Activated CD4-positive, alpha-beta T cell treated with anti-CD3 and anti-CD28 coated beads for 36 hours (primary cell): ENCODE data around the gene GGCX. TPM values are rescaled to one million over a fixed set of nuclear protein-coding genes. Genes with fewer than 3 reads are reported as not detected.
"Not testable (repeated sequence)": the region's sequence is repeated elsewhere in the genome, so short reads cannot be mapped to it uniquely, and the experiment has no call there.

ENCODE experiments used
- ATAC-seq: fragments of 200-7000 bp; cut with Tn5 transposase; one replicate; pipeline ENCODE4 v1.10.0; 2021; ENCODE audit warnings: mild to moderate bottlenecking, moderate library complexity
- CTCF ChIA-PET: fragments of 350-600 bp; sonication (Branson Sonifier 250); formaldehyde crosslinking; loops from one replicate; lab custom pipeline; 2021; ENCODE audit warnings: antibody characterized with exemption; lab: Charles Lee
- POLR2A ChIA-PET: fragments of 350-600 bp; sonication (Branson Sonifier 250); formaldehyde crosslinking; loops from one replicate; lab custom pipeline; 2021; ENCODE audit warnings: antibody characterized with exemption, inconsistent platforms; lab: Charles Lee
- DNase-seq: peaks from one replicate; pipeline ENCODE4 v3.0.0-alpha.2; 2020
- H3K27ac Mint-ChIP-seq: one replicate; pipeline ENCODE4 v1.8.0; 2021; ENCODE audit warnings: mixed read lengths
- H3K27me3 Mint-ChIP-seq: one replicate; pipeline ENCODE4 v1.8.0; 2021; ENCODE audit warnings: mixed read lengths
- H3K36me3 Mint-ChIP-seq: one replicate; pipeline ENCODE4 v1.8.0; 2021; ENCODE audit warnings: low read depth, mixed read lengths
- H3K4me1 Mint-ChIP-seq: one replicate; pipeline ENCODE4 v1.8.0; 2021; ENCODE audit warnings: mixed read lengths
- H3K4me3 Mint-ChIP-seq: one replicate; pipeline ENCODE4 v1.8.0; 2021; ENCODE audit warnings: mild to moderate bottlenecking, moderate library complexity, mixed read lengths
- H3K9me3 Mint-ChIP-seq: one replicate; pipeline ENCODE4 v1.8.0; 2021; ENCODE audit warnings: low read depth, mixed read lengths
- intact Hi-C, 2 experiments: fragments of 100-400 bp; cut with DNase I in 1 of 2; cut with micrococcal nuclease in 1 of 2; formaldehyde crosslinking; loops; one replicate each; pipeline versions ENCODE4 v1.14.2 to v1.15.1; 2022 to 2024; cut with DNase I, micrococcal nuclease
- total RNA-seq, 2 experiments: library from RNA; stranded (reverse); gene quantifications; one replicate each; pipeline ENCODE4 v1.2.3, GENCODE V29; 2021

GGCX gene
- total RNA-seq, 2 experiments from 2014 or later = 20.1 to 22.2 TPM

- CTCF ChIA-PET = interaction anchor here (0.6 to 10.6 kb wide), 18 partner anchors 9 to 250 kb away, joined by 3 to 205 read pairs (median 5); partner anchors contain the start of genes ELMOD3, GGCX, MAT2A and RETSAT
- no peak overlapping the region for H3K27ac Mint-ChIP-seq
- ATAC-seq = no peak
- H3K4me1 Mint-ChIP-seq = peaks cover 2% of the 10 kb centered on the region
- no peaks in the 10 kb centered on the region for H3K9me3 Mint-ChIP-seq
- POLR2A ChIA-PET = interaction anchor here (1.0 to 3.1 kb wide), 6 partner anchors 10 to 196 kb away, joined by 3 to 19 read pairs (median 18); partner anchors contain the start of genes ELMOD3, GGCX, MAT2A and RETSAT
- peaks cover 43% of the 10 kb centered on the region for H3K36me3 Mint-ChIP-seq
- no peaks in the 10 kb centered on the region for H3K27me3 Mint-ChIP-seq
- H3K4me3 Mint-ChIP-seq = no peak overlapping the region
- no peak for DNase-seq
- intact Hi-C loops = loop anchor here in 1 of 2 experiments (5.0 kb wide), 1 partner anchor 223 kb away; the partner anchor contains the start of gene TGOLN2
These were observed 10.8 kb downstream of the GGCX start for GRCh38 chr2:85550486-85550885.

- Mint-ChIP-seq H3K4me3 (no peak overlapping the region), H3K36me3 (peaks cover 45% of the 10 kb centered on the region), H3K27ac (no peak overlapping the region), H3K9me3 (no peaks in the 10 kb centered on the region), H3K27me3 (no peaks in the 10 kb centered on the region), H3K4me1 (no peaks in the 10 kb centered on the region)
- DNase-seq (no peak), ATAC-seq (no peak)
- intact Hi-C loops = loop anchor here in 1 of 2 experiments (5.0 kb wide), 1 partner anchor 223 kb away; the partner anchor contains the start of gene TGOLN2
- ChIA-PET POLR2A (interaction anchor here (0.7 to 3.1 kb wide), 6 partner anchors 9 to 131 kb away, joined by 3 to 19 read pairs (median 18); partner anchors contain the start of genes GGCX, MAT2A and SH2D6), CTCF (interaction anchor here (0.6 to 10.6 kb wide), 12 partner anchors 9 to 250 kb away, joined by 3 to 205 read pairs (median 5); partner anchors contain the start of genes GGCX, MAT2A, SH2D6 and VAMP5)
These were observed 11.5 kb downstream of the GGCX start for GRCh38 chr2:85549826-85550225.

GRCh38 chr2:85549095-85549494, 12.2 kb downstream of the GGCX start:
- intact Hi-C loops = no loop called here
- CTCF ChIA-PET = interaction anchor here (0.6 to 10.6 kb wide), 12 partner anchors 9 to 240 kb away, joined by 3 to 205 read pairs (median 4); partner anchors contain the start of genes ELMOD3, GGCX, MAT2A and RETSAT
- DNase-seq = no peak
- Mint-ChIP-seq H3K27me3 (no peaks in the 10 kb centered on the region), H3K4me1 (no peaks in the 10 kb centered on the region), H3K9me3 (no peaks in the 10 kb centered on the region), H3K4me3 (no peak overlapping the region), H3K36me3 (peaks cover 48% of the 10 kb centered on the region), H3K27ac (no peak overlapping the region)
- POLR2A ChIA-PET = interaction anchor here (0.8 to 1.4 kb wide), 4 partner anchors 11 to 195 kb away, joined by 3 to 4 read pairs (median 4); partner anchors contain the start of genes ELMOD3, RETSAT and VAMP8
- no peak for ATAC-seq

- ChIA-PET CTCF (interaction anchor here (0.6 to 10.6 kb wide), 12 partner anchors 9 to 239 kb away, joined by 3 to 205 read pairs (median 4); partner anchors contain the start of genes ELMOD3, GGCX, MAT2A and RETSAT), POLR2A (interaction anchor here (0.8 to 1.9 kb wide), 5 partner anchors 9 to 194 kb away, joined by 3 to 11 read pairs (median 4); partner anchors contain the start of genes ELMOD3, MAT2A, RETSAT and VAMP8)
- Mint-ChIP-seq H3K4me3 (no peak overlapping the region), H3K36me3 (peaks cover 51% of the 10 kb centered on the region), H3K27me3 (no peaks in the 10 kb centered on the region), H3K9me3 (no peaks in the 10 kb centered on the region), H3K4me1 (no peaks in the 10 kb centered on the region), H3K27ac (no peak overlapping the region)
- DNase-seq (no peak), ATAC-seq (no peak)
- intact Hi-C loops = loop anchor here in 1 of 2 experiments (1.0 kb wide), 1 partner anchor 8 kb away; no protein-coding TSS in a partner anchor
These were observed 12.7 kb downstream of the GGCX start for GRCh38 chr2:85548608-85548900.

GRCh38 chr2:85547859-85548607, 13.3 kb downstream of the GGCX start:
- DNase-seq = no peak
- ChIA-PET CTCF (interaction anchor here (1.0 to 10.6 kb wide), 9 partner anchors 8 to 239 kb away, joined by 3 to 205 read pairs (median 8); partner anchors contain the start of genes ELMOD3, GGCX, MAT2A and RETSAT), POLR2A (interaction anchor here (0.8 to 1.9 kb wide), 5 partner anchors 9 to 194 kb away, joined by 3 to 11 read pairs (median 4); partner anchors contain the start of genes ELMOD3, MAT2A, RETSAT and VAMP8)
- peaks cover 4% of the 10 kb centered on the region for H3K4me1 Mint-ChIP-seq
- no peaks in the 10 kb centered on the region for H3K27me3 Mint-ChIP-seq
- ATAC-seq = no peak
- intact Hi-C loops = loop anchor here in 1 of 2 experiments (1.0 kb wide), 1 partner anchor 8 kb away; no protein-coding TSS in a partner anchor
- peak overlapping the region; percentile 38 for H3K27ac Mint-ChIP-seq
- H3K4me3 Mint-ChIP-seq = no peak overlapping the region
- H3K36me3 Mint-ChIP-seq = peaks cover 53% of the 10 kb centered on the region
- H3K9me3 Mint-ChIP-seq = no peaks in the 10 kb centered on the region

- ChIA-PET CTCF (interaction anchor here (2.0 to 10.6 kb wide), 4 partner anchors 7 to 126 kb away, joined by 8 to 205 read pairs (median 70); partner anchors contain the start of genes GGCX, MAT2A and SH2D6), POLR2A (interaction anchor here (0.6 to 2.2 kb wide), 5 partner anchors 8 to 182 kb away, joined by 4 to 11 read pairs (median 4); partner anchors contain the start of genes MAT2A and RNF181)
- no peak for ATAC-seq
- intact Hi-C loops = no loop called here
- DNase-seq = no peak
- peaks cover 12% of the 10 kb centered on the region for H3K4me1 Mint-ChIP-seq
- no peaks in the 10 kb centered on the region for H3K9me3 Mint-ChIP-seq
- H3K27me3 Mint-ChIP-seq = no peaks in the 10 kb centered on the region
- no peak overlapping the region for H3K4me3 Mint-ChIP-seq
- peak overlapping the region; percentile 40 for H3K27ac Mint-ChIP-seq
- peaks cover 53% of the 10 kb centered on the region for H3K36me3 Mint-ChIP-seq
These were observed 14.0 kb downstream of the GGCX start for GRCh38 chr2:85547089-85547858.

GRCh38 chr2:85545780-85546240, 15.5 kb downstream of the GGCX start:
- no peak overlapping the region for H3K27ac Mint-ChIP-seq

GRCh38 chr2:85544915-85545779, 16.1 kb downstream of the GGCX start:
- ATAC-seq, H3K4me3 Mint-ChIP-seq, H3K9me3 Mint-ChIP-seq, intact Hi-C loops, DNase-seq, H3K27me3 Mint-ChIP-seq, H3K27ac Mint-ChIP-seq: not testable (repeated sequence)
- Mint-ChIP-seq H3K4me1 (peaks cover 28% of the 10 kb centered on the region), H3K36me3 (peaks cover 64% of the 10 kb centered on the region)
- POLR2A ChIA-PET = interaction anchor here (0.6 to 2.3 kb wide), 14 partner anchors 10 to 217 kb away, joined by 3 to 20 read pairs (median 4); partner anchors contain the start of genes SH2D6 and TGOLN2
- CTCF ChIA-PET = interaction anchor here (0.9 to 2.6 kb wide), 8 partner anchors 10 to 127 kb away, joined by 3 to 11 read pairs (median 3); partner anchors contain the start of gene SH2D6

More at GRCh38 chr2:85545780-85546240, 15.5 kb downstream of the GGCX start:
- Mint-ChIP-seq H3K36me3 (peaks cover 57% of the 10 kb centered on the region), H3K4me1 (peaks cover 26% of the 10 kb centered on the region), H3K27me3 (no peaks in the 10 kb centered on the region), H3K9me3 (no peaks in the 10 kb centered on the region), H3K4me3 (peak overlapping the region; percentile 3)
- ATAC-seq (peak; percentile 20), DNase-seq (no peak)
- CTCF ChIA-PET = interaction anchor here (0.7 to 2.6 kb wide), 8 partner anchors 11 to 325 kb away, joined by 3 to 11 read pairs (median 3); partner anchors contain the start of gene SH2D6
- intact Hi-C loops = no loop called here
- POLR2A ChIA-PET = interaction anchor here (0.6 to 2.2 kb wide), 9 partner anchors 11 to 218 kb away, joined by 3 to 20 read pairs (median 4); partner anchors contain the start of genes GGCX and TGOLN2

GRCh38 chr2:85544254-85544691, 17.0 kb downstream of the GGCX start:
- ChIA-PET POLR2A (interaction anchor here (0.6 to 2.3 kb wide), 7 partner anchors 9 to 658 kb away, joined by 3 to 8 read pairs (median 3); partner anchors contain the start of gene SH2D6), CTCF (interaction anchor here (1.0 to 2.6 kb wide), 2 partner anchors 13 to 125 kb away, joined by 3 to 11 read pairs; no protein-coding TSS in a partner anchor)

More at GRCh38 chr2:85544254-85544691, 17.0 kb downstream of the GGCX start:
- Mint-ChIP-seq H3K36me3 (peaks cover 67% of the 10 kb centered on the region), H3K27ac (peak overlapping the region; percentile 53), H3K4me1 (peaks cover 28% of the 10 kb centered on the region)
- H3K27me3 Mint-ChIP-seq, DNase-seq, H3K9me3 Mint-ChIP-seq, ATAC-seq, intact Hi-C loops, H3K4me3 Mint-ChIP-seq: not testable (repeated sequence)
